Right lobe of liver (tissue), 6 donors: Measurements from ENCODE around the gene BUB1B. TPM values are rescaled to one million over a fixed set of nuclear protein-coding genes. Genes with fewer than 3 reads are reported as not detected.
A peak's percentile ranks its signal among the peaks of the same experiment; 100 is the strongest.

Experiments
- ATAC-seq, 4 donors: fragments of 200-7000 bp; cut with Tn5 transposase; one replicate each; pipeline ENCODE4 v1.9.1; 2020; ENCODE audit warnings: mild to moderate bottlenecking in 4 of 4, moderate library complexity in 4 of 4
- DNase-seq, 3 donors: peaks; one replicate each; pipeline ENCODE4 v3.0.0-alpha.2; 2020
- H3K27ac ChIP-seq, 3 donors: fragments of 200-600 bp; one replicate each; pipeline ENCODE4 v1.8.0; 2022
- H3K27me3 ChIP-seq, 2 donors: fragments of 200-600 bp; one replicate each; pipeline ENCODE4 v1.8.0; 2022
- H3K36me3 ChIP-seq, 4 donors: fragments of 200-600 bp; sonication (generic) in 1 of 4; one replicate each; pipeline versions ENCODE4 v1.5.1 to v1.8.0; 2017 to 2022; ENCODE audit warnings: control low read depth in 1 of 4
- H3K4me1 ChIP-seq, 4 donors: fragments of 200-600 bp; sonication (generic) in 1 of 4; one replicate each; pipeline versions ENCODE4 v1.5.1 to v1.8.0; 2017 to 2022; ENCODE audit warnings: control low read depth in 1 of 4
- H3K4me3 ChIP-seq, 3 donors: fragments of 200-600 bp; one replicate each; pipeline ENCODE4 v1.8.0; 2022
- H3K9me3 ChIP-seq, 4 donors: fragments of 200-600 bp; sonication (generic) in 1 of 4; one replicate each; pipeline versions ENCODE4 v1.5.1 to v1.8.0; 2017 to 2022; ENCODE audit warnings: control low read depth in 1 of 4
- POLR2A ChIP-seq: fragments of 450-650 bp; IDR thresholded peaks from one replicate; pipeline ENCODE4 v1.6.1; 2017; ENCODE audit warnings: antibody characterized with exemption, mild to moderate bottlenecking
- WGBS: methylation state at CpG from one replicate; pipeline ENCODE4 v1.1.6; 2018; ENCODE audit warnings: low coverage, low lambda C conversion rate; ENCODE audit not compliant: insufficient coverage; ENCODE audit errors: missing lambda C conversion rate; 5-methylcytosine and 5-hydroxymethylcytosine counted together
- intact Hi-C, 2 donors: fragments of 100-400 bp; cut with DNase I; formaldehyde crosslinking; loops; one replicate each; pipeline versions ENCODE4 v1.11.2 to v1.14.1; 2022
- total RNA-seq, 6 experiments: library from RNA; depleted of rRNA in 2 of 6; stranded (reverse); fragments of >200 nt in 2 of 6; fragmentation: NEBNext Ultra II Directional in 3 of 6; extraction: Animal tissue kit (Norgen Biotek cat#: 25700) in 3 of 6; gene quantifications; one replicate each; pipeline versions ENCODE4 v1.1.0 to v1.2.4, GENCODE V29; 2016 to 2023
- TF ChIP-seq, protein P1 (sequence below), 4 donors: fragments of 200-600 bp in 3 of 4; fragments of 450-650 bp in 1 of 4; IDR thresholded peaks; one replicate each; pipeline versions ENCODE4 v1.5.1 to v1.8.0; 2016 to 2022; ENCODE audit warnings: antibody characterized with exemption in 4 of 4, mild to moderate bottlenecking in 2 of 4
- donor health status: DM: no; HTN: yes; CAD: no.
- donor health status: DM: no; HTN: no; CAD: no.
- donor health status: DM: no; HTN: no; CAD: no.
- donor health status: DM: no; HTN: yes; CAD: no.
- donor health status: DM: no; HTN: yes; CAD: no.

BUB1B gene
- total RNA-seq, 6 experiments from 2014 or later = 0.39 to 1.7 (median 1.2) TPM; not detected in 1

GRCh38 chr15:40233727-40234577 lies 73.1 kb downstream of the BUB1B start:
- DNase-seq (peak in 1 of 3 donors; percentile 12), ATAC-seq (no peak)
- TF ChIP-seq, protein P1, sequence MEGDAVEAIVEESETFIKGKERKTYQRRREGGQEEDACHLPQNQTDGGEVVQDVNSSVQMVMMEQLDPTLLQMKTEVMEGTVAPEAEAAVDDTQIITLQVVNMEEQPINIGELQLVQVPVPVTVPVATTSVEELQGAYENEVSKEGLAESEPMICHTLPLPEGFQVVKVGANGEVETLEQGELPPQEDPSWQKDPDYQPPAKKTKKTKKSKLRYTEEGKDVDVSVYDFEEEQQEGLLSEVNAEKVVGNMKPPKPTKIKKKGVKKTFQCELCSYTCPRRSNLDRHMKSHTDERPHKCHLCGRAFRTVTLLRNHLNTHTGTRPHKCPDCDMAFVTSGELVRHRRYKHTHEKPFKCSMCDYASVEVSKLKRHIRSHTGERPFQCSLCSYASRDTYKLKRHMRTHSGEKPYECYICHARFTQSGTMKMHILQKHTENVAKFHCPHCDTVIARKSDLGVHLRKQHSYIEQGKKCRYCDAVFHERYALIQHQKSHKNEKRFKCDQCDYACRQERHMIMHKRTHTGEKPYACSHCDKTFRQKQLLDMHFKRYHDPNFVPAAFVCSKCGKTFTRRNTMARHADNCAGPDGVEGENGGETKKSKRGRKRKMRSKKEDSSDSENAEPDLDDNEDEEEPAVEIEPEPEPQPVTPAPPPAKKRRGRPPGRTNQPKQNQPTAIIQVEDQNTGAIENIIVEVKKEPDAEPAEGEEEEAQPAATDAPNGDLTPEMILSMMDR (IDR thresholded peaks at IDR 0.05) = no peak
- no peak for TF ChIP-seq POLR2A
- Histone ChIP-seq H3K27me3 (no peaks in the 10 kb centered on the region), H3K36me3 (no peaks in the 10 kb centered on the region), H3K4me1 (peaks cover 0 to 2% (median 0%) of the 10 kb centered on the region in 4 donors), H3K27ac (no peak overlapping the region), H3K4me3 (no peak overlapping the region), H3K9me3 (no peaks in the 10 kb centered on the region)
- intact Hi-C loops = no loop called here
- WGBS = 78% methylated on average over 6 of the region's 11 CpGs

DNA sequence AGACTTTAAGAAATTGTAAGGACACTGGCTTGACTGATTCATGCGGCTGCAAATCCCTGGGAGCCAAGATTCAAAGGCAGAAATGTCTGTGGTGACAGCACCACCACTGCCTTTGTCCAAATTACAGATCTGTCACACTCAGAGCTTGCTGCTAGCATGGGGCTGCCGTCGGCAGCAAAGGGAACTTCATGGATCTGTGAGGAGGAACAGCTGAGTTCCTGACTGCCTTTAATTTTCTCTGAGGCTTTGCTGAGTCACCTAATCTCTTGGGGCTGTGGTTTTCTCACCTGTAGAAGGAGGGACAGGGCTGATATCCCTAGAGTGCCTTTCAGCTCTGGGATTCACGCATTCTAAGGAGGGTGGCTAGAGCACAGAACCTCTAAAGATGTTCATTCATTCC lies 73.9 kb downstream of the BUB1B start:
- peaks cover 0 to 4% (median 0%) of the 10 kb centered on the region in 4 donors for H3K4me1 ChIP-seq
- intact Hi-C loops = no loop called here
- peak in 3 of 4 donors; percentile 21 to 55 (median 29) for ATAC-seq
- TF ChIP-seq POLR2A = no peak
- TF ChIP-seq, protein P1 (IDR thresholded peaks at IDR 0.05) = no peak
- peak in 1 of 3 donors; percentile 18 for DNase-seq
- 76% methylated on average over 3 of the region's 4 CpGs for WGBS
- H3K27me3 ChIP-seq = no peaks in the 10 kb centered on the region
- no peaks in the 10 kb centered on the region for H3K36me3 ChIP-seq
- no peak overlapping the region for H3K27ac ChIP-seq
- no peaks in the 10 kb centered on the region for H3K9me3 ChIP-seq
- H3K4me3 ChIP-seq = no peak overlapping the region

DNA sequence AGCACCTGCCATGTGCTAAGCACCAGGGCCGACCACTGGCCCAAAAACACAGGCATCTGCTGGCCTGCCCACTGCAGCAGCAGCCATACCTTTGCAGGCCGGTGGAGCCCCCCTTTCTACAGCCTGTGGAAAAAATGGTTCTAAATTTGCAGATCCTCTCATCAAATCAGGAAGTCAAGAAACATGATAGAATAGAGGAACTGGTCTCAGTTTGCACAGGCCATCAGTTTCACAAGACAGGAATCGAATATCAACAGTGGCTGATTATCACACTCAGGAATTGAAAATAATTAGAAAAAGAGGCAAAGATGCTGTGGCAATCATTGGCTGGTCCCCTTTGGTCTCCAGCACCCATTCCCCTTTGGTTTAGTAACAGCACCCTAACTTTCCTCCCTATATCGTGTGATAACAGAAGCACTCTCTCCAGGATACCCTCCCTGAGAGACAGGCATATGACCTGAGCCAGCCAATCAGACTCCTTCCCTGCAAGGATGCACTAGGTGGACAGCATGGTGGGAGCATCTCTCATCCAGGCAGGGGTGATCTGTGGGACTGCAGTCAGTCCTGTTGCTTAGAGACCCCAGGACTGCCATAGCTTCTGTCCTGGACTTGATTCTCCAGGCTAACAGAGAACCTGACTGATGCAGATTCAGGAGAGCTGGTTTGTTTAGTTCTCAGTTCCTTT lies 74.5 kb downstream of the BUB1B start:
- H3K27me3 ChIP-seq = no peaks in the 10 kb centered on the region
- H3K4me3 ChIP-seq = no peak overlapping the region
- H3K27ac ChIP-seq = no peak overlapping the region
- ATAC-seq (peak in 2 of 4 donors; percentile 32 to 50), DNase-seq (peak in 1 of 3 donors; percentile 11)
- peaks cover 0 to 4% (median 0%) of the 10 kb centered on the region in 4 donors for H3K4me1 ChIP-seq
- H3K9me3 ChIP-seq = no peaks in the 10 kb centered on the region
- 57% methylated on average over 4 of the region's 4 CpGs for WGBS
- no peaks in the 10 kb centered on the region for H3K36me3 ChIP-seq
- intact Hi-C loops = no loop called here
- TF ChIP-seq, protein P1 (IDR thresholded peaks at IDR 0.05) = no peak
- no peak for TF ChIP-seq POLR2A

GRCh38 chr15:40238532-40239403 lies 77.9 kb downstream of the BUB1B start, which contains the start of gene PAK6:
Gene PAK6, plus strand, starts transcription at chr15:40239063. Its CDS starts 25,723 bp downstream, at chr15:40264786.
- DNase-seq (peak in 2 of 3 donors; percentile 44 to 61), ATAC-seq (peak; percentile 42 to 87 (median 54))
- TF ChIP-seq, protein P1 (IDR thresholded peaks at IDR 0.05) = no peak
- no peak for TF ChIP-seq POLR2A
- Histone ChIP-seq H3K36me3 (no peaks in the 10 kb centered on the region), H3K27me3 (no peaks in the 10 kb centered on the region), H3K4me1 (peaks cover 0 to 4% (median 0%) of the 10 kb centered on the region in 4 donors), H3K4me3 (no peak within 1 kb of the TSS), H3K9me3 (no peaks in the 10 kb centered on the region), H3K27ac (no peak within 1 kb of the TSS)
- intact Hi-C loops = no loop called here
- 17% methylated on average over 11 of the region's 39 CpGs for WGBS
